Stomach (tissue), 9 donors: Measurements from ENCODE around the gene CDK2AP2. TPM values are rescaled to one million over a fixed set of nuclear protein-coding genes. Genes with fewer than 3 reads are reported as not detected.

Experiments used
- DNase-seq, 2 donors: peaks; one replicate each; pipeline versions ENCODE4 v3.0.0 to v3.0.0-alpha.2; 2013 to 2019
- H3K27ac ChIP-seq, 5 donors: fragments of 200-600 bp in 4 of 5; sonication (generic) in 4 of 5; one replicate each; pipeline ENCODE4 v1.5.1; 2013 to 2019; ENCODE audit warnings: mild to moderate bottlenecking in 1 of 5, moderate library complexity in 1 of 5
- H3K27me3 ChIP-seq, 3 donors: fragments of 200-600 bp; sonication (generic); one replicate each; pipeline ENCODE4 v1.5.1; 2017 to 2019; ENCODE audit warnings: mixed run types in 1 of 3
- H3K36me3 ChIP-seq, 4 donors: fragments of 200-600 bp; sonication (generic); 1 replicate in 3 of 4; 2 replicates in 1 of 4; pipeline ENCODE4 v1.5.1; 2016 to 2019
- H3K4me1 ChIP-seq, 4 donors: fragments of 200-600 bp; sonication (generic); one replicate each; pipeline ENCODE4 v1.5.1; 2016 to 2019
- H3K4me3 ChIP-seq, 4 donors: fragments of 200-600 bp; sonication (generic) in 3 of 4; one replicate each; pipeline ENCODE4 v1.5.1; 2016 to 2019; ENCODE audit warnings: mild to moderate bottlenecking in 1 of 4
- H3K9me3 ChIP-seq, 4 donors: fragments of 200-600 bp; sonication (generic); one replicate each; pipeline ENCODE4 v1.5.1; 2016 to 2019
- EP300 ChIP-seq: sonication (generic); formaldehyde crosslinking; IDR thresholded peaks from one replicate; pipeline ENCODE4 v1.6.1; 2017; ENCODE audit warnings: antibody characterized with exemption
- POLR2A ChIP-seq, 4 donors: fragments of 450-650 bp; IDR thresholded peaks; one replicate each; pipeline ENCODE4 v1.6.1; 2016; ENCODE audit warnings: antibody characterized with exemption in 4 of 4, control low read depth in 2 of 4, mild to moderate bottlenecking in 1 of 4, moderate library complexity in 1 of 4
- POLR2AphosphoS5 ChIP-seq, 3 donors: sonication (generic); formaldehyde crosslinking; IDR thresholded peaks; one replicate each; pipeline ENCODE4 v1.6.1; 2016; ENCODE audit warnings: antibody characterized with exemption in 3 of 3
- WGBS, 5 donors: extraction: QIAGEN DNeasy Blood & Tissue Kit in 3 of 5; methylation state at CpG; one replicate each; pipeline versions ENCODE4 v1.1.5 to v1.1.7; 2013 to 2018; 5-methylcytosine and 5-hydroxymethylcytosine counted together
- intact Hi-C: fragments of 100-400 bp; cut with DNase I; formaldehyde crosslinking; loops from one replicate; pipeline ENCODE4 v1.15.1; 2023; ENCODE audit warnings: low total_unique reads
- polyA plus RNA-seq, 3 donors: library from polyadenylated mRNA; stranded (reverse); fragments of 200-250 nt; gene quantifications; one replicate each; pipeline ENCODE4 v1.2.3, GENCODE V29; 2013
- total RNA-seq, 5 donors: library from RNA; depleted of rRNA; stranded (reverse); fragments of >200 nt; gene quantifications; one replicate each; pipeline versions ENCODE4 v1.1.0 to v1.2.3, GENCODE V29; 2014 to 2016
- TF ChIP-seq, protein P1 (sequence below), 7 experiments: fragments of 450-650 bp in 4 of 7; fragments of 200-600 bp in 3 of 7; sonication (generic) in 3 of 7; IDR thresholded peaks; one replicate each; pipeline ENCODE4 v1.5.1; 2016 to 2019; ENCODE audit warnings: antibody characterized with exemption in 7 of 7, control low read depth in 2 of 7, mild to moderate bottlenecking in 1 of 7
- donor health status: healthy with polysubstance abuse.
- donor health status: Bipolar disorder and iron deficiency.
- donor health status: healthy.

Gene CDK2AP2
- total and polyA plus RNA-seq, 8 donors, result 8.3 to 95.9 (median 62.3) TPM

DNA sequence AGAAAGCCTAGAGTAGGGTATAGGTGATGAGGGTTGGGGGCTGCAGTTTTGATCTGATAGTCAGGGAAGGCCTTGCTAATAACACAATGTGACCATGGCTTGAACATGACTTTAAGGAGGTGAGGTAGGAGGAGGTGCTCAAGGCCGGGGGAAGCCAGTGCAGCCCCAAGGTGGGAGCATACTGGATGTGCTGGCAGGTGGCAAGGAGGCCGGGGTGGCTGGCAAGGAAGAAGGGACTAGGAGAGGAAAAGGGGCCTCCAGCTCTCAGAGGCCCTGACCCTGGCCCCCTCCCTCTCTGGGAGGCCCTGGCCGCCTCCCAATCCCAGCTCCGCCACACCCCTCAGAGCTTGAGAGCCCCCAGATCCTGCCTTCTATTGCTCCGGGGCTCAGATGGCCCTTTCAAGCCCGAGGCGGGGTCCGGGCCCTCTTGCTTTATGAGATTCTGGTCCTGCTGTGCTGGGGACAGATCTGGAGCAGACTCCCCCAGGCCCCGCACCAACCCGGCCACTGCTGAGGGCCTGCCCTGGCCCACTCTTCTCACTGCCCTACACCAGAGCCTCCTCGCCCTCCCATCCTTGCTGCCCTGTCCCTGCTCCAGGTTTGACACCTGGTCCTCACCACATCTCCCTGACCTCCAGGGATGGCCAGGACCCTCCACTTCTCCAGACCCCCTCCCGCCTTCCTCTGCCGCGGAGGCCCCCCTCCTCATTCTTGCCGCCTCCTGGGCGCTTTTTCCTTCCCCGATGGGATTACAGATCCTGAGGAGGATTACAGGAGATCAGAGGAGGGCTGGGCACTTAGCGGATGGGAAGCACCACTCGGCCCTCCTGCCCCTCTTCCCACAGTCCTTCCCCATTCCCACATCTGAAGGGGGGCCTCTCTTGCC, 4.6 kb downstream of the CDK2AP2 start:
- Histone ChIP-seq H3K27ac (peak overlapping the region in 2 of 5 donors; percentile 98 to 99), H3K27me3 (peaks cover 0 to 22% (median 0%) of the 10 kb centered on the region in 3 donors), H3K36me3 (peaks cover 0 to 46% (median 27%) of the 10 kb centered on the region in 4 donors), H3K9me3 (no peaks in the 10 kb centered on the region), H3K4me1 (peaks cover 45 to 50% (median 47%) of the 10 kb centered on the region in 4 donors), H3K4me3 (peak overlapping the region; percentile 48 to 87 (median 70))
- intact Hi-C loops, result loop anchor here (10.0 kb wide), 1 partner anchor 69 kb away; the partner anchor contains the start of gene PTPRCAP
- no peak for DNase-seq
- TF ChIP-seq, protein P1, sequence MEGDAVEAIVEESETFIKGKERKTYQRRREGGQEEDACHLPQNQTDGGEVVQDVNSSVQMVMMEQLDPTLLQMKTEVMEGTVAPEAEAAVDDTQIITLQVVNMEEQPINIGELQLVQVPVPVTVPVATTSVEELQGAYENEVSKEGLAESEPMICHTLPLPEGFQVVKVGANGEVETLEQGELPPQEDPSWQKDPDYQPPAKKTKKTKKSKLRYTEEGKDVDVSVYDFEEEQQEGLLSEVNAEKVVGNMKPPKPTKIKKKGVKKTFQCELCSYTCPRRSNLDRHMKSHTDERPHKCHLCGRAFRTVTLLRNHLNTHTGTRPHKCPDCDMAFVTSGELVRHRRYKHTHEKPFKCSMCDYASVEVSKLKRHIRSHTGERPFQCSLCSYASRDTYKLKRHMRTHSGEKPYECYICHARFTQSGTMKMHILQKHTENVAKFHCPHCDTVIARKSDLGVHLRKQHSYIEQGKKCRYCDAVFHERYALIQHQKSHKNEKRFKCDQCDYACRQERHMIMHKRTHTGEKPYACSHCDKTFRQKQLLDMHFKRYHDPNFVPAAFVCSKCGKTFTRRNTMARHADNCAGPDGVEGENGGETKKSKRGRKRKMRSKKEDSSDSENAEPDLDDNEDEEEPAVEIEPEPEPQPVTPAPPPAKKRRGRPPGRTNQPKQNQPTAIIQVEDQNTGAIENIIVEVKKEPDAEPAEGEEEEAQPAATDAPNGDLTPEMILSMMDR (IDR thresholded peaks at IDR 0.05), result no peak
- TF ChIP-seq POLR2A (IDR thresholded peaks at IDR 0.05), result no peak
- TF ChIP-seq POLR2AphosphoS5 (IDR thresholded peaks at IDR 0.05), result no peak
- no peak for TF ChIP-seq EP300
- 78 to 85% (median 85%) methylated on average over 16 to 19 of the region's 19 CpGs for WGBS, 5 donors

DNA sequence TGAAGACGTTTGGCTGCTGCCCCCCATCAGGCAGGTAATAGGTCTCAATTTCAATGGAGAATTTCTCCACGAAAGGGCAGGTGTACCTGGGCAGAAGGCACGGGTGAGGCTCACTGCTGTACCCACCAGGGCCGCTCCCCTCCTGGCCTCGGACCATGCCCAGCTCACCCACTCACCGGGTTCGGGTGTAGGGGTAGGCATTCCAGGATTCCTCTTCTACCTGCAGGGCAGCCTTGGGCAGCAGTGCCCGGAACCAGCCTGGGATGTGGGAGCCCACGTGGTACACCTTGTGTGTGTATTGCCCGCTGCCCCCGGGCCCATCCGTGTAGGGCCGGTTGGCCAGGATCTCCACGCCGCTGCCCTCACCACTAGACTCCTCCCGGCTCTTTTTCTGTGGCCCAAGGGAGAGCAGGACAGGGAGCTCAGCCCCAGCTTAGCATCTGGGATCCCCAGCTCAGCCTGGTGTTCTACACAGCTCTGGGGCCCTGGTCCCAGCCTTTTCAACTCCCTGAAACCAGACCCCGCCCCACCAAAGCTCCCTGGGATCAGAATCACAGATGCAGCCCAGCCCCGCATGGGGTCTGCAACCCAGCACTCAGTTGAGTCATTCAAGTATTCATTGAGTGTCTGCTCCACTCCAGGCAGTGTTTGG, 5.5 kb downstream of the CDK2AP2 start:
- Histone ChIP-seq H3K4me1 (peaks cover 41 to 45% (median 43%) of the 10 kb centered on the region in 4 donors), H3K27me3 (peaks cover 0 to 22% (median 0%) of the 10 kb centered on the region in 3 donors), H3K4me3 (no peak overlapping the region), H3K9me3 (no peaks in the 10 kb centered on the region), H3K36me3 (peaks cover 0 to 55% (median 36%) of the 10 kb centered on the region in 4 donors), H3K27ac (no peak overlapping the region)
- TF ChIP-seq EP300 (no peak), POLR2AphosphoS5 (IDR thresholded peaks at IDR 0.05) (no peak), POLR2A (IDR thresholded peaks at IDR 0.05) (no peak)
- TF ChIP-seq, protein P1 (IDR thresholded peaks at IDR 0.05), result no peak
- intact Hi-C loops, result loop anchor here (10.0 kb wide), 1 partner anchor 68 kb away; the partner anchor contains the start of gene PTPRCAP
- 95 to 100% (median 97%) methylated on average over 2 to 18 of the region's 18 CpGs for WGBS, 5 donors
- DNase-seq, result no peak

DNA sequence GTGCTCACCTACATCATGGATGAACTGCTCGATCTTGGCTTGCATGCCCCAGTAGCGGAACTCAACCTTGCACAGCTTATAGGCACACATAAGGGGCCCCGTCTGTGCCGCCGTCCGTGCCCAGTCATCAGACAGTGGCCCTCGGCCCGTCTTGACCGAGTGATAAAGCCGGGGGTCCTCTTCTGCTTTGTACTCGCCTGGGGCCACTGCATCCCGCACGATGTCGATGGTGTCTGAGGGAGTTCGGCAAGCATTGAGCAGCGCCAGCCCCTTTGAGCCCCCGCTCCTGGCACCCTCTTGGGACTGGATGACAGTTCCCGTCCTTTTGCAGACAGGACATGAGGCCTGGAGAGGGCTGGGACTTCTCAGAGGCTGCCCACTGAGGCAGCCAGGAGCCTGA, 6.1 kb downstream of the CDK2AP2 start:
- H3K4me1 ChIP-seq, result peaks cover 35 to 39% (median 37%) of the 10 kb centered on the region in 4 donors
- H3K36me3 ChIP-seq, result peaks cover 0 to 59% (median 41%) of the 10 kb centered on the region in 4 donors
- intact Hi-C loops, result loop anchor here (10.0 kb wide), 1 partner anchor 67 kb away; the partner anchor contains the start of gene PTPRCAP
- DNase-seq, result no peak
- no peak for TF ChIP-seq POLR2AphosphoS5 (IDR thresholded peaks at IDR 0.05)
- TF ChIP-seq POLR2A (IDR thresholded peaks at IDR 0.05), result no peak
- TF ChIP-seq EP300, result no peak
- TF ChIP-seq, protein P1 (IDR thresholded peaks at IDR 0.05), result no peak
- H3K4me3 ChIP-seq, result no peak overlapping the region
- no peaks in the 10 kb centered on the region for H3K9me3 ChIP-seq
- no peak overlapping the region for H3K27ac ChIP-seq
- 94 to 98% (median 98%) methylated on average over 15 to 18 of the region's 18 CpGs for WGBS, 5 donors
- H3K27me3 ChIP-seq, result peaks cover 0 to 22% (median 0%) of the 10 kb centered on the region in 3 donors
